K562 (cell line): ENCODE results near the gene PCF11. TPM values are rescaled to one million over a fixed set of nuclear protein-coding genes. Genes with fewer than 3 reads are reported as not detected.

Experiments used
- ATAC-seq: fragments of 200-7000 bp; cut with Tn5 transposase; 3 replicates; pipeline ENCODE4 v1.9.1; 2020; ENCODE audit warnings: moderate library complexity
- BruUV-seq: library from RNA; stranded (reverse); fragments of 400-500 nt; replicated peaks from 2 replicates; lab custom pipeline; 2021; lab: Mats Ljungman, UMichigan
- CTCF ChIA-PET: fragments of 300-600 bp; formaldehyde crosslinking; extraction: SDS; loops from one replicate; lab custom pipeline; 2021; ENCODE audit warnings: low intra/inter-chr PET ratio; lab: Yijun Ruan, JAX
- POLR2A ChIA-PET: fragments of 300-600, 350-650 bp; sonication (Branson Sonifier 250); formaldehyde crosslinking; extraction: SDS; loops from one replicate; lab custom pipeline; 2021; ENCODE audit warnings: antibody characterized with exemption, inconsistent platforms; lab: Yijun Ruan, JAX
- DNase-seq, 4 experiments: peaks; one replicate each; pipeline versions ENCODE4 v3.0.0 to v3.0.0-alpha.2; 2011 to 2018; ENCODE audit warnings: low spot score in 3 of 4, mixed read lengths in 3 of 4; ENCODE audit errors: extremely low read depth in 1 of 4
- FAIRE-seq: peaks from 2 replicates; lab custom pipeline; 2011; peaks lifted over from hg19 to GRCh38; lab: Jason Lieb, UNC
- H2AFZ ChIP-seq: 2 replicates; pipeline ENCODE4 v1.6.0; 2011; ENCODE audit warnings: low read depth, low read length, control low read depth, inconsistent platforms
- H3K27ac ChIP-seq: fragments of 200-600 bp; 3 replicates; pipeline ENCODE4 v1.8.0; 2011; ENCODE audit warnings: low read depth, mild to moderate bottlenecking, control low read depth, inconsistent platforms, low read length, moderate library complexity, mixed read lengths; ENCODE audit errors: extremely low read depth
- H3K27me3 ChIP-seq, 2 experiments: fragments of 300-600 bp in 1 of 2; 2 replicates in 1 of 2; 3 replicates in 1 of 2; pipeline versions ENCODE4 v1.6.0 to v1.8.0; 2011; ENCODE audit warnings: inconsistent platforms in 2 of 2, low read length in 2 of 2, mild to moderate bottlenecking in 1 of 2, mixed read lengths in 1 of 2, moderate library complexity in 1 of 2; ENCODE audit not compliant: control insufficient read depth in 2 of 2, insufficient read depth in 2 of 2
- H3K36me3 ChIP-seq: fragments of 300-600 bp; 3 replicates; pipeline ENCODE4 v1.8.0; 2011; ENCODE audit warnings: mild to moderate bottlenecking, low read length, inconsistent platforms; ENCODE audit not compliant: control insufficient read depth, insufficient read depth
- H3K4me1 ChIP-seq, 2 experiments: fragments of 200-600 bp in 1 of 2; replicated peaks in 1 of 2; 2 replicates in 1 of 2; 3 replicates in 1 of 2; pipeline versions ENCODE4 v1.5.1 to v1.8.0; 2011; ENCODE audit warnings: inconsistent platforms in 2 of 2, low read length in 2 of 2, mild to moderate bottlenecking in 1 of 2, mixed read lengths in 1 of 2, moderate library complexity in 1 of 2; ENCODE audit not compliant: control insufficient read depth in 2 of 2, insufficient read depth in 2 of 2
- H3K4me2 ChIP-seq: 2 replicates; pipeline ENCODE4 v1.6.1; 2011; ENCODE audit warnings: low read length, control low read depth, inconsistent platforms, mixed read lengths; ENCODE audit not compliant: insufficient read depth
- H3K4me3 ChIP-seq: fragments of 200-600 bp; sonication (generic), shearing (Covaris generic); 2 replicates; pipeline ENCODE4 v1.5.1; 2016; ENCODE audit warnings: control low read depth, inconsistent platforms
- H3K79me2 ChIP-seq: fragments of 200-600 bp; 3 replicates; pipeline ENCODE4 v1.8.0; 2011; ENCODE audit warnings: low read length, inconsistent platforms; ENCODE audit not compliant: control insufficient read depth, insufficient read depth
- H3K9ac ChIP-seq, 2 experiments: 2 replicates each; pipeline versions ENCODE4 v1.6.0 to v1.6.1; 2011; ENCODE audit warnings: low read depth in 2 of 2, low read length in 2 of 2, control low read depth in 1 of 2, inconsistent platforms in 1 of 2, mild to moderate bottlenecking in 1 of 2, mixed read lengths in 1 of 2; ENCODE audit not compliant: insufficient read depth in 1 of 2
- H3K9me1 ChIP-seq: one replicate; pipeline ENCODE4 v1.6.0; 2011; ENCODE audit warnings: inconsistent platforms, mild to moderate bottlenecking, low read length, moderate library complexity; ENCODE audit not compliant: control insufficient read depth, insufficient read depth
- H3K9me3 ChIP-seq: replicated peaks from 2 replicates; pipeline ENCODE4 v1.5.1; 2011; ENCODE audit warnings: low read depth, low read length, inconsistent platforms; ENCODE audit not compliant: control insufficient read depth, insufficient read depth
- H4K20me1 ChIP-seq: replicated peaks from 2 replicates; pipeline ENCODE4 v1.6.1; 2011; ENCODE audit warnings: low read length, inconsistent platforms, mixed read lengths; ENCODE audit not compliant: control insufficient read depth, insufficient read depth
- ARID1B ChIP-seq: fragments of 450-650 bp; IDR thresholded peaks from 2 replicates; pipeline ENCODE4 v1.6.1; 2016; ENCODE audit warnings: antibody characterized with exemption, mild to moderate bottlenecking, inconsistent platforms
- ATF3 ChIP-seq, 2 experiments: fragments of 450-650 bp in 1 of 2; sonication (generic) in 1 of 2; formaldehyde crosslinking in 1 of 2; IDR thresholded peaks in 1 of 2; conservative IDR thresholded peaks in 1 of 2; 2 replicates each; pipeline versions ENCODE4 v1.6.1 to v1.8.1; 2016 to 2023; ENCODE audit warnings: mild to moderate bottlenecking in 2 of 2, moderate library complexity in 2 of 2, inconsistent platforms in 1 of 2, missing genetic modification reagents in 1 of 2
- ETV5 ChIP-seq: sonication (generic); formaldehyde crosslinking; IDR thresholded peaks from 2 replicates; pipeline ENCODE4 v1.4.0; 2020; ENCODE audit warnings: low read depth, mild to moderate bottlenecking, missing genetic modification reagents
- FOSL1 ChIP-seq: fragments of 200-800 bp; sonication (Bioruptor generic); conservative IDR thresholded peaks from 2 replicates; pipeline ENCODE4 v1.6.1; 2016; ENCODE audit warnings: missing genetic modification characterization, missing compliant biosample characterization
- JUND ChIP-seq, 2 experiments: IDR thresholded peaks; 2 replicates in 1 of 2; 3 replicates in 1 of 2; pipeline ENCODE4 v1.6.1; 2011; ENCODE audit warnings: borderline replicate concordance in 2 of 2, low read depth in 2 of 2, low read length in 2 of 2, improper control_type of control experiment in 1 of 2, missing biosample characterization in 1 of 2, missing genetic modification characterization in 1 of 2, missing genetic modification reagents in 1 of 2
- MXD1 ChIP-seq: fragments of 250-450 bp; sonication (Bioruptor Pico); IDR thresholded peaks from 2 replicates; pipeline ENCODE4 v1.8.0; 2021; ENCODE audit warnings: borderline replicate concordance, mild to moderate bottlenecking, moderate library complexity; ENCODE audit not compliant: poor library complexity, severe bottlenecking
- STAT5B ChIP-seq: fragments of 250-450 bp; sonication (Bioruptor Pico); IDR thresholded peaks from 2 replicates; pipeline ENCODE4 v1.8.0; 2021; ENCODE audit warnings: mild to moderate bottlenecking, inconsistent platforms
- ZNF274 ChIP-seq: IDR thresholded peaks from 2 replicates; pipeline ENCODE4 v1.6.1; 2011; ENCODE audit warnings: low read depth, mild to moderate bottlenecking, low read length, moderate library complexity, borderline replicate concordance
- WGBS: fragments of 100-300 bp; shearing (Covaris generic); methylation state at CpG from one replicate; pipeline ENCODE4 v1.1.6; 2016; ENCODE audit warnings: low coverage, mixed read lengths; ENCODE audit not compliant: insufficient coverage; ENCODE audit errors: missing lambda C conversion rate; 5-methylcytosine and 5-hydroxymethylcytosine counted together
- in situ Hi-C: fragments of 300-500 bp; cut with MboI; formaldehyde crosslinking; loops from 4 replicates; pipeline ENCODE4 v1.15.0; 2018; ENCODE audit warnings: inconsistent platforms, mixed read lengths
- intact Hi-C: fragments of 100-400 bp; cut with micrococcal nuclease; formaldehyde crosslinking; loops from 2 replicates; pipeline ENCODE4 v1.14.2; 2022
- polyA plus RNA-seq, 8 experiments: library from polyadenylated mRNA; depleted of rRNA in 4 of 8; stranded (reverse) in 5 of 8; unstranded in 3 of 8; fragments of >200 nt; fragmentation: Nextera tagmentation in 2 of 8; fragmentation: Illumina TruSeq in 1 of 8; extraction: Ambion mirVana in 2 of 8; extraction: Trizol in 1 of 8; gene quantifications; 2 replicates each; pipeline versions ENCODE4 v1.2.1 to v1.2.3, GENCODE V29; 2011 to 2014; ENCODE audit warnings: inconsistent platforms in 1 of 8, missing spikeins in 1 of 8
- total RNA-seq, 7 experiments: library from RNA; depleted of rRNA in 6 of 7; stranded (reverse); fragments of >200 nt in 6 of 7; fragmentation: Illumina TruSeq in 2 of 7; extraction: Trizol in 2 of 7; gene quantifications; 2 replicates each; pipeline versions ENCODE4 v1.2.1 to v1.2.3, GENCODE V29; 2011 to 2021; ENCODE audit warnings: low replicate concordance in 1 of 7

The PCF11 gene
- total and polyA plus RNA-seq, 9 of the 15 experiments (the other 6 are each of a cell fraction or from before 2014, with no cell fraction given), result 9.3 to 91.6 (median 54.4) TPM

GRCh38 chr11:83147895-83148294 lies 9.0 kb upstream of the PCF11 start:
- FAIRE-seq (no peak), ATAC-seq (peak; percentile 35; the same call in 2 of the 3 replicates), DNase-seq (peak in 1 of 4 experiments; percentile 50)
- CTCF ChIA-PET, result no interaction called here
- POLR2A ChIA-PET, result interaction anchor here (0.9 to 1.2 kb wide), 4 partner anchors 8 to 26 kb away, joined by 3 to 4 read pairs (median 3); no protein-coding TSS in a partner anchor
- H3K27ac ChIP-seq, result no peak overlapping the region
- in situ Hi-C loops (no loop called here), intact Hi-C loops (no loop called here)
- no peaks in the 10 kb centered on the region for H3K9me3 ChIP-seq
- H2AFZ ChIP-seq, result peak overlapping the region; percentile 79
- no peaks in the 10 kb centered on the region for H3K27me3 ChIP-seq
- no peaks in the 10 kb centered on the region for H3K79me2 ChIP-seq
- BruUV-seq, result no TSS peak
- H3K36me3 ChIP-seq, result no peaks in the 10 kb centered on the region
- H3K4me2 ChIP-seq, result no peak overlapping the region; the same call in 1 of the 2 replicates
- H3K4me3 ChIP-seq, result no peak overlapping the region
- 37% methylated on average over 4 of the region's 4 CpGs for WGBS
- TF ChIP-seq STAT5B (CRISPR knock-in tag) (no peak), FOSL1 (peak; percentile 54; the same call in 1 of the 2 replicates), ZNF274 (no peak), MXD1 (no peak), ATF3 (IDR thresholded peaks at IDR 0.05) (peak; percentile 63), ATF3 (CRISPR knock-in tag; conservative IDR thresholded peaks at IDR 0.05) (no peak), ETV5 (CRISPR knock-in tag) (no peak), ARID1B (0 out of 2 replicates have a peak, but pooled peaks have one; percentile 31), JUND (IDR thresholded peaks at IDR 0.05; ENCODE audit: borderline replicate concordance, low read depth, low read length) (peak; percentile 62; the same call in 1 of the 2 replicates), JUND (tag; IDR thresholded peaks at IDR 0.05; ENCODE audit: borderline replicate concordance, low read depth, low read length) (no peak)
- no peaks in the 10 kb centered on the region for H3K9me1 ChIP-seq
- H4K20me1 ChIP-seq, result no peaks in the 10 kb centered on the region
- peaks cover 7 to 23% of the 10 kb centered on the region in 2 experiments; a peak in 4 of 5 replicates for H3K4me1 ChIP-seq
- H3K9ac ChIP-seq, result peak overlapping the region in 1 of 2 experiments; percentile 21; a peak in 2 of 4 replicates
